Stimulated activated CD8-positive, alpha-beta memory T cell treated with anti-CD3 and anti-CD28 coated beads, Interleukin-4, amount 100 ng/mL, for 48 hours (primary cell): ENCODE results near the gene BMS1.
A peak's percentile ranks its signal among the peaks of the same experiment; 100 is the strongest.
"Not testable (repeated sequence)": the region's sequence is repeated elsewhere in the genome, so short reads cannot be mapped to it uniquely, and the experiment has no call there.

ENCODE experiments used
- DNase-seq: peaks from one replicate; pipeline ENCODE4 v3.0.0-alpha.2; 2020

Gene BMS1

DNA sequence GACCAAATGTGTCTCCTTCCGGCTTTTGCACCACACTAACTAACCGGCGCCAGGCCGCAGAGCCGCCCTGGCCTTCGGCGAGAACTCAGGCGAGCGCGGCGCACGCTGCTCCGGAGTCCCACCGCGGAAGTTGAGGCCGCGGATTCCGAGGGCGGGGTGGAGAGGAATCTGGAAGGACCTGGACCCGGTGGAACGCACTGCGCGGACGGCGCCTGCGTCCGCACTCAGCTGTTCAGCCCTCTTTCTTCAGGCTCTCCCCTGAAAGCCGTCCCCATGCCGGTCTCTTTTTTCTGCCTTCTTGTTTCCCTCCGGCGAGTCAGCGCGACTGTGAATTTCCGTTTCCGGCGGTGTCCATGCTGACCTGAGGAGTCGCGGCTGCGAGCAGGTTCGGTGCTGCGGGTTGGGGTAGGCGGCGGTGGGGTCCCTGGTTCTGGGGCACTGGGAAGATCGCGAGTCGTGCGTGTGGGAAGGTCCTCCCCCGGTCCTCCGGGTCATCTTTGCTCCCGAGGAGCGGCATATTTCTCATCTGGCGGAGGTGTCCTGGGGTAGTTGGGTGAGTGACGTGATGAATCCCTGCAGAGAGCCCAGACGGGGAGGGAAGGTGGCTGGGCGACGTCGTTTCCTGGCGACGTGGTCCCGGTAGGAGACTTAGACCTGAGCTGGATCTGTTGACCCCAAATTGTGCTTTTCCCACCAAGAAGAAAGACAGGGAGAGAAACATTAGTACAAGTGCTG lies at the start of gene BMS1:
Gene BMS1 (plus strand): TSS at position 350 of the 735 bp plus-strand sequence. CDS start 1,600 bp downstream, outside the sequence.
- DNase-seq = peak; percentile 91

- DNase-seq = no peak
Measured at GRCh38 chr10:42734536-42734935, 48.1 kb upstream of the BMS1 start.

DNA sequence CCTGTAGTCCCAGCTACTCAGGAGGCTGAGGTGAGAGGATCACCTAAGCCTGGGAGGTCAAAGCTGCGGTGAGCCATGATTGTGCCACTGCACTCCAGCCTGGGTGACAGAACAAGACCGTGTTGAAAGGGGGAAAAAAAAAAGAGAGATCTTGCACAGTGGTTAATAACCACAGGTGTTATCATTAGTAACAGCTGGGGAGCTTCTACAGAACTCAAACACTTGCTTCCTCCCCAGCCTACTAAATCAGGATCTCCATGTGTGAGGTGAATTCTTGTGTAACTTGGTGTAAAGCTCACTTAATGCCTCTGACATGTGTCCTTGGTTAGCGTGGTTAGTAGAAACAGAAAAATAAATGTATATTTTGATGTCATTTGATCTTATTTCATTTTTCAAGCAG lies 43.9 kb upstream of the BMS1 start:
- no peak for DNase-seq

- not testable (repeated sequence) for DNase-seq
Measured at GRCh38 chr10:42741536-42741935, 41.1 kb upstream of the BMS1 start.

DNA sequence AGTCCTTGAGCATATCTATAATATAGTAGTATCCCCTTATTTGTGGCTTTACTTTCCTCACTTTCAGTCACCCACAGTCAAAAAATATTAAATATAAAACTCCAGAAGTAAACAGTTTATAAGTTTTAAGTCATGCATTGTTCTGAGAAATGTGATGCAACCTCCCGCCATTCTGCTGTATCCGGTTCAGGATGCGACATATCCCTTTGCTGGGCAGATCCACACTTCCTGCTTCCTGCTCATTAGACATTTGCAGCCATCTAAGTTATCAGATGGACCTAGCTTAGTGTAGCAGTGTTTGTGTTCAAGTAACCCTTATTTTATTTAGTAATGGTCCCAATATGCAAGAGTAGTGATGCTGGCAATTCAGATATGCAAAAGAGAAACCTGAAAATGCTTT lies 38.9 kb upstream of the BMS1 start:
- DNase-seq = no peak

DNA sequence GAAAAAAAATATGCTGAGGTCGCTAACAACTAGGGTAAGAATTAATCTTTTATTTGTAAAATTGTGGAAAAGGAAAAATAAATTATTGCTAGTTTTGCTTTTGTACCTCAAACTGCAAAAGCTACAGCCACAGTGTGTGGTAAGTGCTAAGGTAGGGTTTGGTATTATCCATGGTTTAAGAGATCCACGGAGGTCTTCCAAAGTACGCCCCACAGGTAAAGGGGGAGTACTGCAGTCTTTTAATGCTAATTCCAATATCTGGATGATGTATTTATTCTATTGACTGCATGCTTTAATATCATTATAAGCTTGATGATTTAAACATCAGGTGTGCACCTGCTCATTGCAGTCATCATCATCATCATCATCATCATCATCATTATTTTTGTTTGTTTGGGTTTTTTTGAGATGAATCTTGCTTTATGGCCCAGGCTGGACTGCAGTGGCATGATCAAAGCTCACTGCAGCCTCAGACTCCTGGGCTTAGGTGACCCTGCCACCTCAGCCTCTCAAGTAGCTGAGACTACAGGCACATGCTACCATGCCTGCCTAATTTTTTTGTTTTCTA lies 38.4 kb upstream of the BMS1 start:
- DNase-seq = no peak

GRCh38 chr10:42753126-42753506 lies 29.5 kb upstream of the BMS1 start:
- peak; percentile 90 for DNase-seq

GRCh38 chr10:42753507-42754154 lies 29.0 kb upstream of the BMS1 start:
- DNase-seq = peak; percentile 30

GRCh38 chr10:42754155-42755027 lies 28.2 kb upstream of the BMS1 start:
- peak; percentile 44 for DNase-seq

DNA sequence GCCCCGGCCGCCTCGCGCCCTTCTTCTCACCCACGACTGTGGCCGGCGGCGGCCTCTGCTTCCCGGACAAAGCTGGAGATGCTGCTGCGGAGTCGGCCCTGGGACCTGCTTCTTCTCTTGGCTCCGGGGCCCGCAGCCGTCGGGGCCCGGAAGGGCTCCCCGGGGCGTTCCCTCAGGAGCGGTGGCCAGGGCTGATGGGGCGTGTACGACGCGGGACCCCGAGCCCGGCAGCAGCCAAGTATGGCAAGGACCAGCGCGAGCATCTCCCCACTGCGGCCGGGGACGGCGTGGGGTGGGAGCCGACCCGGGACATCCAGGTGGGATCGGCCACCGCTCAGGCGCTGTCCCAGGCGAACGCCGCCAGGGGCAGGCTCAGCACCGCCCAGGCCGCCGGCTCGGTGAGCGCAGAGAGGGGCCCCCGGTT lies 27.6 kb upstream of the BMS1 start:
- no peak for DNase-seq

- no peak for DNase-seq
Measured at GRCh38 chr10:42755556-42756093, 27.0 kb upstream of the BMS1 start.

DNA sequence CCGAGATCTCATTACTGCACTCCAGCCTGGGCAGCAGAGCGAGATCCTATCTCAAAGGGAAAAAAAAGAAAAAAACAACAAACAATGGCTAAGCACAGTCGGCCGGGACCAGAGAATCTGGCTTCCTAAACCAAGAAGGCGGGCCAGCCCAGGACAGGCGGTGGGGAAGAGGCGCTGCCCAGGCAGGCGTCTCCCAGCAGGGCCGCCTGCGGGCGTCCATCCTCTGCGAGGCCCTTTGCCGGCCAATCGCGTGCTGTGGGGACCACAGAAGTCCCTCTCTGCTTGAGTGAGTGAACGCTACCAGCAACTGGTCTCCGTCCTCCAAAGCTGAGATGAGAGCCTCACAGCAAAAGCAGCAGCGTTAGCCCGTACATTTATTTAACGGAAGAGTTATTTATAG lies 14.7 kb upstream of the BMS1 start:
- no peak for DNase-seq

- DNase-seq = no peak
Measured at GRCh38 chr10:42768581-42769152, 13.9 kb upstream of the BMS1 start.

DNA sequence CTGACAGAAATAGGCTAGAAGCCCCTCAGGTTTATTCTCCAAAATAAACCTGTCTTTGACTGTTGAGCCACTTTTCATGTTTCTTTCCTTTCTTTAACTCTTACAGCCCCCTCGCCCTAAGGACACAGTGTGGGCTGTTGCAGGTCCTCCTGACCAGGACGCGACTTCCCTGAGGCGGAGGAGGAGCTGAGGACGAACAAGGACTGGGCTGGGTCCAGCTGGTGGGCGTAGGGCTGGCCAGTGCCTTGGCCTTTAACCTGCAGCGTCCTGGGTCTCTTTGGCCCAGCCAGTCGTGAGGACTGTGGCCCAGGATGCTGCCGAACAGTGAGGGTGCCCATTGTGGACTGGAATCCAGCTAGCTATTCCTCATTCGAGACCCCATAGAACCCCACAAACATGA lies 13.4 kb upstream of the BMS1 start:
- no peak for DNase-seq

DNA sequence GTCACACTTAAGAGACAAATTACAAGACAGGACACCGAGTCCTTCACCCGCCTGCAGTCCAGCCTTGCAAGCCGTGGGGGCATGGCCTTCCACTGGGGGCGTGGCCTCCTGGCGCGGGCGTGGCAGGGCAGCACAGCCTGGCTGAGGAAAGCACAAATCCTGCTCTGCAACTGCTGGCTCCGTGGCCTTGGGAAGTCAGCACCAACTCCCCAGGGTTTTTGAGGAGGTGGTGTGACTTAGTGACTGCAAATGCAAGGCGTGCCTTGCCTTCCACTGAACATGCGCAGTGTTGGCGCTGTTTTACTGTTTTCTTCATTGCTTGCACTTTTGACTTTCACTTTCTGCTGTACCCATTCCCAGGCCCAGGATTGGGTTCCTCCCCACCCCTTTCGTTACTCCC lies 12.9 kb upstream of the BMS1 start:
- DNase-seq = no peak

DNA sequence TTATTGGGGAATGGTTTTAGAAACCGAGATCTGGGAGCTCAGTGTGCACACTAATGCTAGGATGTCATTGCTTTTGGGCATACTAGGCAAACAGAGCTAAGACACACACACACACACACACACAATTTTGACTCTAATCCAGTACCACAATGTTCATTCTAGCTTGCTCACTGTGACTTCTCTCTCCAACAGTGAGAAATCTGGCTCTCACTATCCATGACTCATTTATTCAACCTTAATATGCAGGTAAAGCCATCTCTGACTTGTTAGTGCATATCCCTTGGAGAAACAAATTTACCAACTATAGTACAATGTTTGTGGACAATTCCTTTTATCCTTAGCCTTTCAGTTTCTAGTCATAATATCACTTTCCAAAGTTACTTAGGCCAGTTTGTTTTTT lies 5.9 kb upstream of the BMS1 start:
- no peak for DNase-seq

GRCh38 chr10:42780456-42780855 lies 2.1 kb upstream of the BMS1 start:
- DNase-seq = no peak

DNA sequence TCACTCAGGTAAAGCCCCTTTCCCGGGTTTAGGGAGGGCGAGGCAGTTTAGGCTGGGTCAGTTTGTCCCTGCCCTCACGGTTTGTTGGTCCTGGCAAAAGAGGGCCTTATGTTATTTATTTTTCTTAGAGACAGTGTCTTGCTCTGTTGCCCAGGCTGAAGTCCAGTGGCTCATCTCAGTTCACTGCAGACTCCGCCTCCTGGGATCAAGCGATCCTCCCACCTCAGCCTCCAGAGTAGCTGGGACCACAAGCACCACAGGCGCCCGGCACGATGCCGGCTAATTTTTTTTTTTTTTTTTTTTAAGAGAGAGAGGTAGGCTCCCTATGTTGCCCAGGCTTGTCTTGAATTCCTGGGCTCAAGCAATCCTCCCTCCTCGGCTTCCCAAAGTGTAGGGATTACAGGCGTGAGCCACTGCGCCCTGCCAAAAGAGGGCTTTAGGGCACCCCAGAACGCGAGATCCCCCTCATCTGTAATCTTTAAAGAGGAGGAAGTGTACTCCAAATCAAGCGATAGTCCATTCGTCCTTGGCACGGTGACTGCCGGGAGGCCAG lies 626 bp upstream of the BMS1 start:
- peak; percentile 33 for DNase-seq

DNA sequence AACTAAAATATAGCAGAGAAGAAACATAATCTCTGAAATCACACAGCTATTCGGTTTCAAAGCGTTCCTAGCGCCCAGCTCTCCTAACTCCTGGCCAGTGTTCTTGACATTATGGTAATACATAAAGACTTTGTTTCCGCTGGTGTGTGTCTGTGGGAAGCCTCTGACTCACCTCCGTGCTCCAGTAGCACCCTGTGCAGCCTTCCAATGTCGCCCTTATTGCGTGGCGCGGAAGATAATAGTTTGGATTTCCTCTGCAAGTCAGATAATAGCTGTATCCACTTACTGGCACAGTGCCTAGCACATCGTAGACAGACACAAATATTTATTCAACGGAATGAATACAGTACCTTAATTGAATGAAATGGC lies 570 bp downstream of the BMS1 start:
- DNase-seq = peak; percentile 32

- DNase-seq = no peak
Measured at GRCh38 chr10:42785759-42786158, 3.2 kb downstream of the BMS1 start.

- no peak for DNase-seq
Measured at GRCh38 chr10:42790835-42791234, 8.2 kb downstream of the BMS1 start.

DNA sequence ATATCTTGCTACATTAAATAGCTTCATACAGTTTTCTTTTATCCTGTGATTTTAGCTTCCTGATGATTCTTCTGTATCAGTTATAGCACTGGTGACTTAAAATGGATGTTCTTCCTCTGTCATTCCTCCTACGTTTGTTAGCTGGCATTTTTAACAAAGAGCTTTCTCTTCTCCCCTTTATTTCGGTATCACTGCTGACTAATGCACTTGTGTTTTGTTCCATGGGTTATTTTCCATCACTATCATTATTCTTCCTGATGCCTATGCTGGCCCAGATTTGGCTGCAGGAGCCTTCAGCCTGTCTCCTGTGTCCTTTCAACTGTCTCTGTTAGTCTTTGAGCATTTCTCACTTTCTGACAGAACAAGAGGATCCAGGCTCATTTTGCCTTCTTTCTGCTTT lies 13.1 kb downstream of the BMS1 start:
- no peak for DNase-seq
